Femur (tissue), 1 donor: ENCODE data around the gene PLXNA2.
A peak's percentile ranks its signal among the peaks of the same experiment; 100 is the strongest.

ENCODE experiments used
- DNase-seq: peaks from one replicate; pipeline ENCODE4 v3.0.0-alpha.2; 2017

Gene PLXNA2

GRCh38 chr1:208006258-208006920, 237.8 kb downstream of the PLXNA2 start:
- DNase-seq = no peak

DNA sequence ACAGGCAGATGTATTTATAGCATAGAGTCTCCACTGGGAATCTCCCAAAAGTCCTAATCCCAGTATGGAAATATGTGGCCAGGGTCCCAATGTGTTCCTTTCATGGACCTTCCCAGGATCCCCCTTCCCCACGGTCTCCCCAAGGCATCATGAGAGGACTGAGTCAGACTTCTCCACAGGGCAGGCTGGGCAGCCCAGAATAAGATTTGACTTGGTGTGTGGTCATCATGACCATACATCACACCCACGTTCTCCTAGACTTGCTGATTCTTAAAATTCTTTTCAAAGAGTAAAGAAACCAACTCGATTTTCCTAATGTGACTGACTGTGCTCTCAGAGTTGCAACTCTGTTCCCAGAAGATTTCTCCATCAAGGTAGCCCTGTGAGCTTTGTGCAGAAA, 239.3 kb downstream of the PLXNA2 start:
- DNase-seq = no peak

GRCh38 chr1:208003241-208003640, 240.9 kb downstream of the PLXNA2 start:
- no peak for DNase-seq

GRCh38 chr1:208002672-208003071, 241.5 kb downstream of the PLXNA2 start:
- DNase-seq = no peak

DNA sequence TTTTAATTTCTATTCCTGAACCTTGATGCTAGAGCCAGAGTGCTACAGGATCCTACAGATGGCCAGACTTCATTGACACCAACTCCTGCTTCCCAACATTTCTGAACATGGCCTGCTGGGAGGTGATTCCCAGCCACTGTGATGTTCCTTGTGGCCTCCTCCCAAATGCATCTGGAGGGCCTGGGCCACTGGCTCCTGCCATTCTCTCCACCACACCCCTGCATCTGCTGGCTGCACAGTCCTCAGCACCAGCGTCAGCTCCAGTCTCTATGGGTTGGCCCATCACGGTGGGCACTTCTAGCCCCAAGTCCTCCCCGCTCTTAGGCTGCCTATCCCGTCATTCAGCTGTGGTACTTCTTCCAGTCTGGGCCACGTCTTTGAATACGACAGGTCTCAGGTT, 242.1 kb downstream of the PLXNA2 start:
- DNase-seq = no peak

- DNase-seq = no peak
These were observed 243.7 kb downstream of the PLXNA2 start for GRCh38 chr1:208000504-208000903.

- no peak for DNase-seq
These were observed 244.2 kb downstream of the PLXNA2 start for GRCh38 chr1:207999972-208000371.

DNA sequence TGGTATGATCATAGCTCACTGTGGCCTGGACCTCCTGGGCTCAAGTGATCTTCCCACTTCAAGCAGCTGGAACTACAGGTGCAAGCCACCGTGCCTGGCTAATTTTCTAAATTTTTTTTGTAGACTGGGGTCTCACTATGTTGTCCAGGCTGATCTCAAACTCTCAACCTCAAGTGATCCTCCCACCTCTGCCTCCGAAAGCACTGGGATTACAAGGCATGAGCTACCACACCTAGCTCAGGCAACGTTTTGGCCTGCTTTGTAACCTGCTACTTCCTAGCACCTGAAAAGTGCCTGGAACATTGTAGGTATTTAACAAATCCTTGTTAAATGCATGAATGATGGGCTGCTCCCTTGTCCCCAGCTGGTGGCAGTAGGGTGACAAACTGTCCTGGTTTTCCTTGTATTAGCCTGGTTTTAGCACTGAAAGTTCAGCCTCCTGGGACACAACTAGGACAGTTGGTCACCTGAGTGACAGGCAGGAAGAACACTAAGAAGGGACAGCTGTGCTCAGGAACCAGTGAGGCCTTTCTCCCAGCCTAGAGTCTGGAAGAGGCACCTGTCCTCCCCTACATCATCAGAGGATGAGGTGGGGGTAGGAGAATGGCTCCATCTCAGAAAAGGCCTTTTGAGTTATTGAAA, 244.8 kb downstream of the PLXNA2 start:
- no peak for DNase-seq

GRCh38 chr1:207998691-207999090, 245.5 kb downstream of the PLXNA2 start:
- no peak for DNase-seq

GRCh38 chr1:207997486-207998268, 246.5 kb downstream of the PLXNA2 start:
- peak; percentile 80 for DNase-seq

DNA sequence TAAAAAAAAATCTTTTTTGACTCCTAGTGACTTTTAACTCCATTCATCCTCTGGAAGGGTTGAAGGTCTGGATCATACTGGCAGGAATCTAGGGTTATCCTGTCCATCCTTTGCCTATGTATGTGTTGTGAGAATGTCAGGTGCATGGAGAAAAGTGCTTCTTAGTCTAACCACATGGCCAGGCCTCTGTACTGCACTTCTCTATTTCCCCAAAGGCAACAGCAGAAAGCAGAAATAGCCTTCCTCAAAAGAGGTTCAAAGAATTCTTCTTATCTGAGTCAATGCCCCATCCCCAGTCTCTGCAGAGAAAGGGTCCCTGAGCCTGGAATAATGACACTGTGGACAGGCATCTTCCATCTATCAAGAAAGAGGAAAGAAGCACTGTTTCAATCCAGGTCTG, 247.5 kb downstream of the PLXNA2 start:
- no peak for DNase-seq

DNA sequence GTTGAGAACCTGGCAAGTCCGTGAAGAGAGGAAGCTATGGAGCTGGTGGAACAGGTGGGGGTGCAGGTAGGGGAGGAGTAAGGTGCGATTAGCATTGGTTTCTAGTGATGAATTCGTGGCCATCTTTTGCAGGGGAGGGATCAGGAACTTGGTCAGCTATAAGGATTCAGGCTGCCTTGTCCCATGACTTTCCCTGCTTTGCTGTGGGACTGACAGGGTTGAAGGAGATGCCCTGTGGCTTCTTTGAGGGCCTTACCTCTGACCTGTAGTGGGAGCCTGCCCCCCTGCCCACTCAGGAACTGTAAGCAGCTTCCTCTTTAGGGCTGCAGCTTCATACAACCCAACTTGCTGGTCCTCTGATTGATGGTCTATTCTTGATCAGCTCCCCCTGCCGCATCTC, 248.6 kb downstream of the PLXNA2 start:
- no peak for DNase-seq

DNA sequence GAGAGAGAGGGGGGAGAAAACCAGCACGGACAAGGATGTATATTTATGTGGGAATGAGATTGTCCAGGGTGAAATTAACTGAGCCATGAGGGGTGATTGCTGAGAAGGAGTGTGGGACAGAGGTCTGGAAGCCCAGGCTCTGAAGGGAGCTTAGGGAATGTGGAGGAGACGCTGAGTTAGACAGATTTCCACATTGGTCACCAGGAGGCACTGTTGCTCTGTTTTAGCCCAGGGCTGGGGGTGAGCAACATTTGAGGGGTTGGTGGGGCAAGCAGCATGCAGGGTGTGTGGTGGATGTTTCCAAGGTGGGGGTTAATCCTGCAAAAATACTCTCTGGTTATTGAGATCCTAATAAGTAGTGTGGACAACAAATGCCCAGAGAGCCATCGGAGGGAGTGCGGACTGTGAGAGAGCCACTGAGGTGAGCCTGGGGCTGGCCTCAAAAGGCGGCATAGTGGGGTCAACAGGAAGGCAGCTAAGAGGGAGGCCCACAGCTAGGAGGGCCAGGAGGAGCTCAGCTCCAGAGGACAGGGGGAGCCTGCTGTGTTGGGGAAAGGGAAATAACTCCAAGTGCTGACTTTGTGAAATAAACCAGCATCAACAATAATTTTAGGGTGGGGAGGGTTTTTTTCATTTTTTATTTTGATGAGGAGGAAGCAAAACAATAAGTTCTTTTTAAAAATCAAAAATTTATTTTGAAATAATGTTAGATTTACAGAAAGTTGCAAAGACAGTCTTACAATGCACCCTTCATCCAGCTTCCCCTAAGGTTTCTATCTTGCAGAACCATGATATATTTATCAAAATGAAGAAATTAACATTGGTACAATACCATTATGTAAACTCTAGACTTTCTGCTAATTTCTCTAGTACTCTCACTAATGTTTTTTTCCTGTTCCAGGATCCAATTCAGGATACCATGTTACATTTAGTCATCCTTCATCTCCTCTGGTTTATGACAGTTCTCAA, 250.4 kb downstream of the PLXNA2 start:
- no peak for DNase-seq

GRCh38 chr1:207992677-207993236, 251.4 kb downstream of the PLXNA2 start:
- DNase-seq = no peak

GRCh38 chr1:207991583-207992026, 252.6 kb downstream of the PLXNA2 start:
- DNase-seq = no peak

DNA sequence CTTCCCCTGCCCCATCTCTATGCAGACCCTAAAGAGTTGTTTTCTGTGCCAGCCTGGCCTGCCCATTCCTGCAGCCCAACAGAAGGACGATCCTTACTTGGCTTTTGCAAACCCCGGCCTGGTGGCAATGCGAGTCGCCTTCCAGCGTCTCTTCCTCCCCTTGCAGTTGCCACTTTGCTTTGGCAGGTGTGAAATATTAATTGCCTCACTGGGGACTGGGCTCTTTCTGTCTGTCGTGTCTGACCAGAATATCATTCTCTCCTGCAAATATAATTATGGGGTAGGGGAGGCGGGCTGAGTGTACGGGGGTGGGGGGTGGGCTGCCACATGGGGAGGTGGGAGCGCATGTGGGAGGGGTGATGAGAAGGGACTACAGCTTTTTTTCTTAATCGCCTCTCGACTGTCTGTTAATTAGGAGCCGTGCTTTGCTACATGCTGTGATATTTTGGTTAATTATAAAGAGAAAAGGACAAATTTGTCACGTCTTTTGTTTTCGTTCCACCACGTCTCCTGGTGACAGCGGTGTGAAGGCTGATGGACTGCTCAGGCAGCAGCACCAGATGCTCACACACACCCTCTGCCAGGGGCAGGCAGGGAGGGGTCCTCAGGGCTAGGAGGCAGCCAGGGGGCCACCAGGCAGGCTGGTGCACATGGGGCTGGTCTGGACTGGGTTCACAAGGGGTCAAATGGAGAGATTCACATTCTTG, 253.2 kb downstream of the PLXNA2 start:
- DNase-seq = no peak

DNA sequence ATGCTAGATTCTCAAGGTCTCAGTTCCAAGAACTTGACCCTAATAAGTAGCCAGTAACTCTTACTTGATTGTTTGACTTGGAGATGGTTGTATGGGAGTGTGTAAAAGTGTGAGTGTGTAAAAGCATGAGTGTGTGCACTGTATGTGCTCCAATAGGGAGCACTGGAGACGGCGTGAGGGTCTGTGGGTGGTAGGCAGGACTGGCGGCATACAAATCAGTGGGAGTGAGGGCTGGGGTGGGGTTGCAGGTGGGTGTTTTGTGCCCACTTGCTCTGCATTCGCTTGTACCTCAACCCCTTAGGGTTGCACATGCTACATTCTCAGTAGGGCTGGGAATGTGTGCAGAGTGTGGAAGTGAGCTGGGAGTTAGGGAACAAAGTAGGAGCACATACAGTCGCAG, 253.7 kb downstream of the PLXNA2 start:
- DNase-seq = no peak

- DNase-seq = no peak
These were observed 255.6 kb downstream of the PLXNA2 start for GRCh38 chr1:207988326-207989165.

- DNase-seq = no peak
These were observed 257.0 kb downstream of the PLXNA2 start for GRCh38 chr1:207987164-207987563.

GRCh38 chr1:207985996-207986395, 258.2 kb downstream of the PLXNA2 start:
- no peak for DNase-seq
